Loucy (cell line): Measurements from ENCODE around the gene CBX8.

ENCODE experiments used
- H2AFZ ChIP-seq: fragments of 200-600 bp; sonication (generic); 2 replicates; pipeline ENCODE4 v1.6.0; 2016; ENCODE audit warnings: antibody characterized with exemption, mild to moderate bottlenecking, low read length, moderate library complexity
- H3F3A ChIP-seq: fragments of 200-600 bp; 2 replicates; pipeline ENCODE4 v1.6.0; 2016; ENCODE audit warnings: antibody characterized with exemption, low read depth, mild to moderate bottlenecking
- H3K27me3 ChIP-seq: fragments of 200-600 bp; sonication (generic); 2 replicates; pipeline ENCODE4 v1.6.1; 2014; ENCODE audit warnings: low read length, mild to moderate bottlenecking; ENCODE audit not compliant: insufficient read depth, poor library complexity, severe bottlenecking
- H3K36me3 ChIP-seq: fragments of 200-600 bp; sonication (generic); 2 replicates; pipeline ENCODE4 v1.6.1; 2016; ENCODE audit warnings: low read length; ENCODE audit not compliant: insufficient read depth
- H3K4me1 ChIP-seq: fragments of 200-600 bp; sonication (generic); 2 replicates; pipeline ENCODE4 v1.5.1; 2014; ENCODE audit warnings: low read length, mild to moderate bottlenecking; ENCODE audit not compliant: insufficient read depth, poor library complexity, severe bottlenecking
- H3K4me2 ChIP-seq: fragments of 200-600 bp; sonication (generic); 2 replicates; pipeline ENCODE4 v1.6.0; 2014; ENCODE audit warnings: antibody characterized with exemption, low read length, low read depth, mild to moderate bottlenecking; ENCODE audit not compliant: poor library complexity, severe bottlenecking
- H3K4me3 ChIP-seq: fragments of 200-600 bp; sonication (generic); 2 replicates; pipeline ENCODE4 v1.5.1; 2014; ENCODE audit warnings: low read length, mild to moderate bottlenecking, mixed read lengths; ENCODE audit not compliant: poor library complexity, severe bottlenecking
- H3K79me2 ChIP-seq: fragments of 200-600 bp; sonication (generic); 2 replicates; pipeline ENCODE4 v1.6.1; 2014; ENCODE audit warnings: low read length; ENCODE audit not compliant: insufficient read depth
- H3K9ac ChIP-seq: fragments of 200-600 bp; sonication (generic); 2 replicates; pipeline ENCODE4 v1.6.0; 2014; ENCODE audit warnings: mild to moderate bottlenecking, low read depth, low read length, moderate library complexity; ENCODE audit not compliant: poor library complexity, severe bottlenecking
- H3K9me2 ChIP-seq: fragments of 200-600 bp; sonication (generic); replicated peaks from 2 replicates; pipeline ENCODE4 v1.6.1; 2016; ENCODE audit warnings: low read depth, low read length, mixed read lengths
- H3K9me3 ChIP-seq: fragments of 200-600 bp; sonication (generic); 2 replicates; pipeline ENCODE4 v1.6.1; 2014; ENCODE audit warnings: mild to moderate bottlenecking, antibody characterized with exemption, low read length, low read depth; ENCODE audit not compliant: insufficient read depth
- H4K20me1 ChIP-seq: fragments of 200-600 bp; sonication (generic); 2 replicates; pipeline ENCODE4 v1.6.0; 2014; ENCODE audit warnings: antibody characterized with exemption, low read length, mild to moderate bottlenecking; ENCODE audit not compliant: insufficient read depth, poor library complexity, severe bottlenecking
- CTCF ChIP-seq: fragments of 200-600 bp; sonication (generic); conservative IDR thresholded peaks from 2 replicates; pipeline ENCODE4 v1.5.1; 2014; ENCODE audit warnings: mild to moderate bottlenecking, antibody characterized with exemption, low read length
- EZH2phosphoT487 ChIP-seq: fragments of 200-600 bp; IDR thresholded peaks from 2 replicates; pipeline ENCODE4 v1.6.1; 2018; ENCODE audit warnings: antibody characterized with exemption, mild to moderate bottlenecking, moderate library complexity, borderline replicate concordance

Gene CBX8

GRCh38 chr17:79750650-79751545 lies 46.0 kb downstream of the CBX8 start:
- no peaks in the 10 kb centered on the region for H3K27me3 ChIP-seq
- no peak overlapping the region for H3K4me2 ChIP-seq
- H3K4me3 ChIP-seq, result no peak overlapping the region
- no peaks in the 10 kb centered on the region for H3K9me3 ChIP-seq
- H3K9ac ChIP-seq, result no peak overlapping the region
- H2AFZ ChIP-seq, result no peak overlapping the region
- no peak for TF ChIP-seq EZH2phosphoT487
- no peak for TF ChIP-seq CTCF
- no peaks in the 10 kb centered on the region; the same call in 1 of the 2 replicates for H3F3A ChIP-seq
- no peaks in the 10 kb centered on the region for H3K79me2 ChIP-seq
- H3K4me1 ChIP-seq, result peaks cover 3% of the 10 kb centered on the region
- H3K9me2 ChIP-seq, result no peaks in the 10 kb centered on the region
- H4K20me1 ChIP-seq, result no peaks in the 10 kb centered on the region
- no peaks in the 10 kb centered on the region for H3K36me3 ChIP-seq

- no peaks in the 10 kb centered on the region for H3K27me3 ChIP-seq
Measured at GRCh38 chr17:79749958-79750357, 46.9 kb downstream of the CBX8 start.

DNA sequence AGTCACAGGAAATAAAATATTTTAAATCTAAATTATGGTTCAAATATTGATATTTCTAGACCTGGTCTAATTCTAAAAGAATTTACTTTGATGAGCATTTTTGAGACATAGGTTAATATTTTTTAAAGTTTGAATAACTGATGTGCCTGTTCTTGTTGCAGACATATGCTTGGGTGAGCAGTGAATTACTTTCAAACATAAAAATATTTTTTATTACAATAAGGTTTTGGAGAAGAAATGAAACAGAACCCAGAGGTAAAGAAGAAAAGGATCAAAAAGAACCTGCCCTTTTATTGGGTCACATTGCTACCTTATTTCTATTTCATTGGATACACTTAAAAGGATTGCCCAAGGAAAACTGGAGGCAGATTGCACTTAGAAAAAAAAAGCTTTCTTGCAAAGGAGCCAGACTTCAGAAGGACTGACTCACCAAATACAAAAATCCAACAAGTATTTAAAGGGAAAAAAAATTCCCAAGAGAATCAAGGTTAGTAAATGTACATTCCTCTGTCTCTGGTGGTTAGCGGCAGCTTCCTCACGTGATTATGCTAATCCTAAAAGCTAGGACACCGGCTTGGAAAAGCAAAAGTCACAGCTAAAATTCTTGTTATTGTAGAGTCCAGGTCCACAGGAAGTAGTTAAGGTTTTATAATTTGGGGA lies 47.6 kb downstream of the CBX8 start:
- H3K9me2 ChIP-seq, result no peaks in the 10 kb centered on the region
- H3K4me3 ChIP-seq, result no peak overlapping the region
- H3K9ac ChIP-seq, result no peak overlapping the region
- H4K20me1 ChIP-seq, result no peaks in the 10 kb centered on the region
- peaks cover 3% of the 10 kb centered on the region for H3K4me1 ChIP-seq
- no peaks in the 10 kb centered on the region for H3K36me3 ChIP-seq
- H3K27me3 ChIP-seq, result no peaks in the 10 kb centered on the region
- H3K79me2 ChIP-seq, result no peaks in the 10 kb centered on the region
- no peak for TF ChIP-seq CTCF
- TF ChIP-seq EZH2phosphoT487, result no peak
- H3K9me3 ChIP-seq, result no peaks in the 10 kb centered on the region
- no peak overlapping the region for H2AFZ ChIP-seq
- no peak overlapping the region for H3K4me2 ChIP-seq
- H3F3A ChIP-seq, result no peaks in the 10 kb centered on the region; the same call in 1 of the 2 replicates

More at GRCh38 chr17:79749958-79750357, 46.9 kb downstream of the CBX8 start:
- H4K20me1 ChIP-seq, result no peaks in the 10 kb centered on the region
- no peaks in the 10 kb centered on the region; the same call in 1 of the 2 replicates for H3F3A ChIP-seq
- no peak overlapping the region for H3K9ac ChIP-seq
- TF ChIP-seq CTCF (no peak), EZH2phosphoT487 (no peak)
- H3K4me1 ChIP-seq, result peaks cover 3% of the 10 kb centered on the region
- no peaks in the 10 kb centered on the region for H3K36me3 ChIP-seq
- H3K4me2 ChIP-seq, result no peak overlapping the region
- H3K9me3 ChIP-seq, result no peaks in the 10 kb centered on the region
- no peak overlapping the region for H3K4me3 ChIP-seq
- H3K9me2 ChIP-seq, result no peaks in the 10 kb centered on the region
- no peaks in the 10 kb centered on the region for H3K79me2 ChIP-seq
- no peak overlapping the region for H2AFZ ChIP-seq
